Measurements from ENCODE around the gene CAMKMT.

CAMKMT gene

DNA sequence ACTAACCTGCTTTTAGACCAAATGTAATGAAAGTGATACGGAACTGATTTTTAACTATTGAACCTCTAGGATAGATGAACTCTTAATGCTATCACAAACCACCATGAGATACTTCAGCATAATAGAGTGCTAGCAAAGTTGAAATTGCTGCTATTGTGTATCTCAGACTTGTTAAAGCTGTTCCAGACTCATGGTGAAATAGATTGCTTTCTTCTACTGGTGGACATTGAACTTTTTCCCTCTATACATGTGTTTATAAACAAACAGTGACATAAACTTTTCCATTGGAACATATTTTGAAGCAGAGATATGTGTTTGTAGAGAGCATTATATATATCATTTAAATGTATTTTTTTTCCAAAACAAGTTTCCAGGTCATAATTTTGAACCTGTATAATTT lies 157.3 kb downstream of the CAMKMT start:
- DNase-seq = no peak

DNA sequence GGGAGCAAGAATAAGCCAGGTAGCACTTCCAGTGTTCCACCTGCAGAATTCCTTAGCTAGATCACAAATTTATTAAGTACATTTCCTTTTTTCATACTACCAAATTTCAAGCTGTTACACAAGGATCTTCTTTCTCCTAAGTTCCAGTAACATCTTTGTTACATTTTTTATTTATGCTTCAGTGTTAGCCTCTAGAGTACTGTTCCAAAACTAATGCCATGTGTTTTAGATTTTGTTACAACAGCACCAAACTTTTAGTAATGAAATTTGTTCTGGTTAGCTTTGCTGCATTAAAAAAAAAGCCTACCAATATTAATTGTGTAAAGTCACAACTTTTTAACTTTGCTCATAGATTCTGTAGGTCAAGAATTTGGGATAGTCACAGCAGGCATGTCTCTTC lies 161.1 kb downstream of the CAMKMT start:
- no peak for DNase-seq

- DNase-seq = no peak
These were observed 162.7 kb downstream of the CAMKMT start for GRCh38 chr2:44524347-44524926.

GRCh38 chr2:44526352-44526751 lies 164.6 kb downstream of the CAMKMT start:
- no peak for DNase-seq

GRCh38 chr2:44528595-44528994 lies 166.8 kb downstream of the CAMKMT start:
- no peak for DNase-seq

- DNase-seq = no peak
These were observed 167.7 kb downstream of the CAMKMT start for GRCh38 chr2:44529448-44529847.

DNA sequence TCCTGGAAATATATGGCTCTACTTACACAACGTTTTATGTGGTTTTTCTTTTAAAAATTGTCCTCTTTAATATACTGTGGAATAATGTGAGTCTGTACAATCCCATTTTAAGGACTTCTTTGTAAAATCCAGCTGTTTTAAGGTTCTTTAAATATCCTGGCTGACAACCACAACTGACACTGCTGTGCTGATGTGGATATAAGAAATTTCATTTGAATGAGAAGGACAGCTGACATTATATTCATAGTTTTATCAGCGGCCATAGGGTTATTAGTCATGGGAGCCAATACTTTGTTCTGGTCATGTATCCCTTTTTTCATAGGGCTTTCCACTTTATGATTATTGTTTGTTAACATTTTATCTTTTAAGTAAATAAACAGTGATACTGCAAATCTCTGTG lies 169.5 kb downstream of the CAMKMT start:
- no peak for DNase-seq

DNA sequence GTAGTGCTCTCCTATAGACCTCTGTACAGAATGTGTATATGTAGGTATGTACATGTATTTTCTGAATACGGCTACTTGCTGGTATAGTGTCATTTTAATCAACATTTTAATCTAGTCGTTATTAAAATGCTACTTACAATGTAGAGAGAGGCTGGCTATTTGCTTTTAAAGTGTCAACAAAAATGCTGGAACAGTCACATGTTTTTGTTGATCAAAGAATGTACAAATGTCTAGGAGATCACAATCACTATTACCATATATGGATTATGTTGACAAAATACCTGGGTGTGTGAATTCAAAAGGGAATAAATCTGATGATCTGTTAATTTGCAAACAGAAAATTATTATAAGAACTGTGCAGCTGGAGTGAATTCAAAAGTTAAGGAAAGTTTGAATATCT lies 170.3 kb downstream of the CAMKMT start:
- DNase-seq = no peak

GRCh38 chr2:44533508-44533907 lies 171.8 kb downstream of the CAMKMT start:
- no peak for DNase-seq

DNA sequence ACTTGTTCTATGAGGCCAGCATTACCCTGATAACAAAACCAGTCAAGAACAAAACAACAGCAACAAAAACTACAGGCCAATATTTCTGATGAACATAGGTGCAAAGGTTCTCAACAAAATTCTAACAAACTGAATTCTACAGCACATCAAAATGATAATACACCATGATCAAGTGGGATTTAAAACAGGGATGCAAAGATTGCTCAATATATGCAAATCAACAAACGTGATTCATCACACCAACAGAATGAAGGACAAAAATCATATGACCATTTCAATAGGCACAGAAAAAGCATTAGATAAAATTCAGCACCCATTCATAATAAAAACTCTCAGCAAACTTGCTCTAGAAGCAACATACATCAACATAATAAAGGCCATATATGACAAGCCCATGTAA lies 173.6 kb downstream of the CAMKMT start:
- DNase-seq = no peak

DNA sequence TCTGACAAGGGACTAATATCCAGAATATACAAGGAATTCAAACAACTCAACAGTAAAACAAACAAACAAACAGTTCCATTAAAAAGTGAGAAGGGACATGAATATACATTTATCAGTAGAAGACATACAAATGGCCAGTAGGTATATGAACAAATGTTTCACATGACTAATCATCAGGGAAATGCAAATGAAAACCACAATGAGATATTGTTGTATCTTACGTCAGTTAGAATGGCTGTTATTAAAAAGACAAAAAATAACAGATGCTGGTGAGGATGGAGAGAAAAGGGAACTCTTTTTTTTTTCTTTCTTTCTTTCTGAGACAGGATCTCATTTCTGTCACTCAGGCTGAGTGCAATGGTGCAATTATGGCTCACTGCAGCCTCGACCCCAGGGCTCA lies 175.5 kb downstream of the CAMKMT start:
- DNase-seq = no peak

- DNase-seq = no peak
These were observed 180.8 kb downstream of the CAMKMT start for GRCh38 chr2:44542520-44542919.

DNA sequence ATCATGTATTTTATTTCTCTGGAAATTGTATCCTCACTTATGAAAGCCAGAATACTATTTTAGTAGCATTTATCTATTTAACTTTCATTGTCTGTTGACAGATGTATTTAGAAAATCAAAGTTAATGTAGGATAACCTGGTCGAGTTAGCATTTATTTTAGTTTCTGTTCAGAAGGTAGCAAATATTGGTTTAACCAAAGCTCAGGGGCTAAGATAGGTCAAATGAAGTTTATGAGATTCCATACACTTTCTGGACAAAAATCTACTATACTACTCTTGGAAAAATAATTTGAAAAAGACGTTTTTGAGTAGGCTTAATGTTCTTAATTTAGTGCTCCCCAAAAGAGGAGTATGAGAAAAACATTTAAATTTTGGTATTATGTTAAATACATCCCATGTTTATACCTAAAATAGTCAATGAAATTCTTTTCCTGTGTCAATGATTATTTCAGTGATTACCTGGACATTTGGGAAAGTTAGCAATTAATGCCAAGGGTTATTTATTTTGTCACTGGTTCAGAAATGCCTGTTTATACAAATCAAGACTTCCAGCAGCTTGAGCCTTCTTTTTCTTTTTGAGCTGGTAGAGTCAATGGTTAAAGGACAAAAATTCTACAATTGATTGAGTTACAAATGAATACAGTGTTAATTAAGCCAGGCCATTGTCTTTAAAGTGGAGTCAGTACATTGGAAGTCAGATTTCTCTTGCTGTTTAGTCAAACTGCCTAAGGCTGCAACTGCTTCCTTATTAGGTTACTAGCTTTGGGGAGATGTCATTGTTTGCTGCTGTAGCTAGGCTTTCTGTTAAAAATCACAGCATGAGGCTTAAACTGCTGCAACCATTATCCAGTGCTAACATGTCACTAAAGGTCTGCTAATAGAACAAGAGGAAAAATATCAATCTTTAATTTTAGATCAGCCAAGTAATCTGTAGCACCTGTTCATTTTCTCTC lies 182.3 kb downstream of the CAMKMT start:
- DNase-seq = no peak

- no peak for DNase-seq
These were observed 183.3 kb downstream of the CAMKMT start for GRCh38 chr2:44545005-44545404.

- DNase-seq = no peak
These were observed 184.8 kb downstream of the CAMKMT start for GRCh38 chr2:44546459-44547127.

- DNase-seq = peak; percentile 22
These were observed 186.0 kb downstream of the CAMKMT start for GRCh38 chr2:44547718-44548117.

DNA sequence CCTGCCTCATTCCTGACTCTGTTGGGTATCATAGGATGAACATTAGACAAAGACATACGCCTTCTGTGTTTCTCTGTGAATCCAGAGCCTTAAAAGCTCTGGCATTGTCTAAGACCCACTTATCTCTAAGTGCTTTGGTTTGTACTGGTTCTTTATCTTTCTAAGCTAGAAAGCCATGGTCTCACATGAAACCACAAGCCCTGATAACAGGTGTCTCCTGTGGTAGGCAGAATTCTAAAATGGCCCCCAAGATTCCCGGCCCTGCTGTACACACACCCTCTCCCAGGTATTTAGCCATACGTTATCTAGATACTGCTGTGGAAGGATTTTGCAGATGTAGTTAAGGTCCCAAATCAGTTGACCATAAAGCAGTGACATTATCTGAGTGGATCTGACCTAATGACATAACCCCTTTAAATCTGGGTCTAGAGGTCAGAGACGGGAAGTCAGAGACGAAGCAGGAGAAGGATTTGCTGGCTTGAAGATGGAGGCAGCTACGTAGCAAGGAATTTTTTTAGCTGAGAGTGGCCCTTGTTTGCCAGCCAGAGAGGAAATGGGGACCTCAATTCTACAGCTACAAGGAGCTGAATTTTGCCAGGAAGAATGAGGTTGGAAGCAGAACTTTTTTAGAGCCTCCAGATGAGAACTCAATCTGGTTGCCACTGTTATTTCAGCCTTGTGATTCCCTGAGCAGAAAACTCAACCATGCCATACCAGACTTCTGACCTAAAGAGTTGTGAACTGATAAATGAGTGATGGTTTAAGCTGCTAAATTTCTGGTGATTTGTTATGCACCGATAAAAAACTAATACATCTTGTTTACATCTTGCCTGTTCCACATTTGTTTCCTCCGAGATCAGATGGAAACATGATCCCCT lies 186.7 kb downstream of the CAMKMT start:
- DNase-seq = no peak

DNA sequence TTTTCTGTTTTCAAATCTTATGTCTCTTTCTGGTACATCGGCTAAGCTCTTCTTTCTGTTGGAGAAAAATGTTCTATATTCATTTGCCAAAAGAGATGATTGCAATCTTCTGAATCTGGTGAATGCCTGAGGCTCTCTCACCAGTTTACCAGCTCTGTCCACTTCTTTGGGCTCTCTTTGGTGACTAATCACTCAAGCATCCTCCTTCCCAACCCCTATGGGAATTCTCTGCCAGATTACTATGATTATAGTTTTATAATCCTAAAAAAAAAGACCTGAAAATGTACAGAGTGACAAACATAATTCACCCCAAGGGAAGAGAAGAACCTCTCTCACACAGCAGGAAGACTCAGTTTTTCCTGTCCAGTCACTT lies 187.3 kb downstream of the CAMKMT start:
- no peak for DNase-seq

DNA sequence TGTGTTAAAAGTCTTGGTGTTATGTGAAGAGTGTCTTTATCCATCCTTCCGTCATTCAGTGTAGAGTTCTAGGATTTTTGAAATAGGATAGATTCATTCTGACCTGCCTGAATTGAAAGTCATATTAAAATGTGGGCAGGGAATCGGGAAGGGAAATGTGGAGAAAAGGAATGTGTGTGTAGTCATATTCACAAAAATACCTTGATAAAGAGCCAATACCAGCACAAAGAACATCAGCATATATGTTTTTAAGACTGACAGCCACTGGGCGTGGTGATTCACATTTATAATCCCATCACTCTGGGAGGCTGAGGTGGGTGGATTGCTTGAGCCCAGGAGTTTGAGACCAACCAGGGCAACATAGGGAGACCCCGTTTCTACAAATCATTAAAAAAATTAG lies 188.1 kb downstream of the CAMKMT start:
- no peak for DNase-seq

GRCh38 chr2:44550561-44550960 lies 188.8 kb downstream of the CAMKMT start:
- DNase-seq = no peak

- DNase-seq = no peak
These were observed 189.8 kb downstream of the CAMKMT start for GRCh38 chr2:44551497-44551896.

GRCh38 chr2:44553456-44553855 lies 191.7 kb downstream of the CAMKMT start:
- DNase-seq = no peak

DNA sequence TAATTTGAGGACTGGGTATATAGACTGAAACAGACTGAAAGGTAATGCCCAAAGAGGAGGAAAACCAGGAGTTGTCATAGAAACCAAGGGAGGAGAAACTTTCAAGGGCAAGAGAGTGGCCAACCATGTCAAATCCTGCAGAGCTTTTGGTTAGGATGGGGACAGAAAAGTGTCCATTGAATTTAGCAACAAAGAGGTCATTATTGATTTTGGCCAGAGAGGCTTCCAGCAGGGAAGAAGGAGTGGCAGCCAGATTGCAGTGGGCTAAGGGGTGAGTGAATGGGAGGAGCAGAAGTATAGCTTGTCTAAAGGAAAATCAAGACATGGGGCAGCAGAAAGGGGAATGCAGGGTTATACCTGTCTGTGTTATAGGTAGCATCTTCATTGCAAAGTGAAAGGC lies 194.0 kb downstream of the CAMKMT start:
- no peak for DNase-seq
